HEK293 (cell line): ENCODE measurements around the gene SPECC1L.

ENCODE experiments used
- CTCF ChIA-PET: fragments of 350-600 bp; formaldehyde crosslinking; extraction: SDS; loops from one replicate; lab custom pipeline; 2021; ENCODE audit warnings: antibody characterized with exemption; lab: Yijun Ruan, JAX
- POLR2A ChIA-PET: fragments of 300-600 bp; formaldehyde crosslinking; extraction: SDS; loops from one replicate; lab custom pipeline; 2020; ENCODE audit warnings: antibody characterized with exemption, inconsistent platforms; lab: Yijun Ruan, JAX
- H3K27ac ChIP-seq: fragments of 200-500 bp; sonication (Bioruptor generic); 2 replicates; pipeline ENCODE4 v1.5.1; 2014; ENCODE audit warnings: low read depth, low read length, control low read depth, inconsistent platforms; ENCODE audit errors: extremely low read depth
- H3K36me3 ChIP-seq, 2 experiments: fragments of 200-500 bp in 1 of 2; sonication (Bioruptor generic) in 1 of 2; 1 replicate in 1 of 2; 2 replicates in 1 of 2; pipeline ENCODE4 v1.5.1; 2014 to 2017; ENCODE audit warnings: inconsistent platforms in 2 of 2, low read length in 2 of 2; ENCODE audit not compliant: control insufficient read depth in 2 of 2, insufficient read depth in 1 of 2
- H3K4me1 ChIP-seq: fragments of 200-500 bp; sonication (Bioruptor generic); 2 replicates; pipeline ENCODE4 v1.5.1; 2014; ENCODE audit warnings: mild to moderate bottlenecking, low read length, inconsistent platforms; ENCODE audit not compliant: control insufficient read depth, insufficient read depth
- H3K4me3 ChIP-seq: 2 replicates; pipeline ENCODE4 v1.5.1; 2011; ENCODE audit warnings: low read depth, mild to moderate bottlenecking, control low read depth, low read length, moderate library complexity
- H3K9me3 ChIP-seq: fragments of 200-500 bp; sonication (Bioruptor generic); 2 replicates; pipeline ENCODE4 v1.5.1; 2014; ENCODE audit warnings: low read depth, low read length, inconsistent platforms; ENCODE audit not compliant: control insufficient read depth, insufficient read depth
- BCL6B ChIP-seq: fragments of 450-650 bp; formaldehyde crosslinking; IDR thresholded peaks from 2 replicates; pipeline ENCODE4 v1.5.1; 2017; ENCODE audit warnings: missing biosample characterization, missing genetic modification characterization
- HOXA7 ChIP-seq: sonication (generic); formaldehyde crosslinking; IDR thresholded peaks from 2 replicates; pipeline ENCODE4 v1.8.1; 2022; ENCODE audit warnings: missing genetic modification reagents, borderline replicate concordance
- KLF17 ChIP-seq: fragments of 450-650 bp; formaldehyde crosslinking; IDR thresholded peaks from 2 replicates; pipeline ENCODE4 v1.5.1; 2016; ENCODE audit warnings: missing biosample characterization, missing genetic modification characterization
- PRDM1 ChIP-seq: fragments of 450-650 bp; formaldehyde crosslinking; IDR thresholded peaks from 2 replicates; pipeline ENCODE4; 2016; ENCODE audit warnings: missing biosample characterization, missing genetic modification characterization
- PRDM10 ChIP-seq: fragments of 450-650 bp; formaldehyde crosslinking; IDR thresholded peaks from 2 replicates; pipeline ENCODE4 v1.5.1; 2016; ENCODE audit warnings: missing biosample characterization, missing genetic modification characterization
- PRDM2 ChIP-seq: fragments of 450-650 bp; formaldehyde crosslinking; IDR thresholded peaks from 2 replicates; pipeline ENCODE4 v1.5.1; 2016; ENCODE audit warnings: missing biosample characterization, missing genetic modification characterization, borderline replicate concordance
- SALL2 ChIP-seq: fragments of 450-650 bp; formaldehyde crosslinking; IDR thresholded peaks from 2 replicates; pipeline ENCODE4 v1.5.0; 2017; ENCODE audit warnings: missing biosample characterization, mild to moderate bottlenecking, missing genetic modification characterization, borderline replicate concordance
- ZBTB8A ChIP-seq: fragments of 450-650 bp; formaldehyde crosslinking; IDR thresholded peaks from 2 replicates; pipeline ENCODE4 v1.5.1; 2016; ENCODE audit warnings: missing biosample characterization, missing genetic modification characterization
- ZNF10 ChIP-seq: fragments of 450-650 bp; formaldehyde crosslinking; IDR thresholded peaks from 2 replicates; pipeline ENCODE4 v1.5.1; 2017; ENCODE audit warnings: missing biosample characterization, missing genetic modification characterization
- ZNF223 ChIP-seq: fragments of 450-650 bp; formaldehyde crosslinking; IDR thresholded peaks from 2 replicates; pipeline ENCODE4 v1.5.1; 2016; ENCODE audit warnings: missing biosample characterization, missing genetic modification characterization
- ZNF362 ChIP-seq: fragments of 450-650 bp; formaldehyde crosslinking; IDR thresholded peaks from 2 replicates; pipeline ENCODE4 v1.5.1; 2016; ENCODE audit warnings: missing biosample characterization, missing genetic modification characterization
- ZNF488 ChIP-seq: fragments of 450-650 bp; formaldehyde crosslinking; IDR thresholded peaks from 2 replicates; pipeline ENCODE4 v1.5.1; 2016; ENCODE audit warnings: missing biosample characterization, missing genetic modification characterization
- ZNF76 ChIP-seq: fragments of 450-650 bp; formaldehyde crosslinking; IDR thresholded peaks from 2 replicates; pipeline ENCODE4; 2016; ENCODE audit warnings: low read depth, missing biosample characterization, missing genetic modification characterization, borderline replicate concordance
- TF ChIP-seq, protein P1 (sequence below): sonication (generic); formaldehyde crosslinking; IDR thresholded peaks from 2 replicates; pipeline ENCODE4 v1.8.1; 2022; ENCODE audit warnings: mild to moderate bottlenecking, moderate library complexity, missing genetic modification reagents

SPECC1L gene

GRCh38 chr22:24424001-24424900 lies 153.6 kb downstream of the SPECC1L start:
- Histone ChIP-seq H3K27ac (0 out of 2 replicates have a peak overlapping the region, but pooled peaks have one; percentile 9), H3K4me3 (peak overlapping the region; percentile 57), H3K4me1 (no peaks in the 10 kb centered on the region), H3K9me3 (no peaks in the 10 kb centered on the region), H3K36me3 (no peaks in the 10 kb centered on the region)
- CTCF ChIA-PET: interaction anchor here (0.6 to 8.0 kb wide), 14 partner anchors 9 to 98 kb away, joined by 3 to 99 read pairs (median 4); no protein-coding TSS in a partner anchor
- TF ChIP-seq, protein P1, sequence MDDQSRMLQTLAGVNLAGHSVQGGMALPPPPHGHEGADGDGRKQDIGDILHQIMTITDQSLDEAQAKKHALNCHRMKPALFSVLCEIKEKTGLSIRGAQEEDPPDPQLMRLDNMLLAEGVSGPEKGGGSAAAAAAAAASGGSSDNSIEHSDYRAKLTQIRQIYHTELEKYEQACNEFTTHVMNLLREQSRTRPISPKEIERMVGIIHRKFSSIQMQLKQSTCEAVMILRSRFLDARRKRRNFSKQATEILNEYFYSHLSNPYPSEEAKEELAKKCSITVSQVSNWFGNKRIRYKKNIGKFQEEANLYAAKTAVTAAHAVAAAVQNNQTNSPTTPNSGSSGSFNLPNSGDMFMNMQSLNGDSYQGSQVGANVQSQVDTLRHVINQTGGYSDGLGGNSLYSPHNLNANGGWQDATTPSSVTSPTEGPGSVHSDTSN (CRISPR knock-in tag): peak; percentile 29; the same call in 1 of the 2 replicates
- TF ChIP-seq SALL2 (tag by site-specific recombination) (no peak), PRDM2 (tag by site-specific recombination) (no peak), ZNF223 (tag by site-specific recombination) (peak; percentile 82), ZNF76 (tag by site-specific recombination) (peak; percentile 49; the same call in 1 of the 2 replicates)
- POLR2A ChIA-PET: no interaction called here

- ChIA-PET CTCF (interaction anchor here (0.6 to 8.0 kb wide), 6 partner anchors 28 to 105 kb away, joined by 3 to 99 read pairs (median 4); no protein-coding TSS in a partner anchor), POLR2A (no interaction called here)
- H3K27ac ChIP-seq: no peak overlapping the region
- no peaks in the 10 kb centered on the region for H3K4me1 ChIP-seq
- H3K36me3 ChIP-seq: no peaks in the 10 kb centered on the region
- no peak overlapping the region for H3K4me3 ChIP-seq
- no peaks in the 10 kb centered on the region for H3K9me3 ChIP-seq
- TF ChIP-seq ZNF488 (tag by site-specific recombination): no peak
- TF ChIP-seq BCL6B (tag by site-specific recombination): no peak
- TF ChIP-seq ZNF362 (tag by site-specific recombination): no peak
- TF ChIP-seq HOXA7 (CRISPR knock-in tag): no peak
- no peak for TF ChIP-seq ZBTB8A (tag by site-specific recombination)
- no peak for TF ChIP-seq KLF17 (tag by site-specific recombination)
- TF ChIP-seq PRDM10 (tag by site-specific recombination): 0 out of 2 replicates have a peak, but pooled peaks have one; percentile 8
- TF ChIP-seq ZNF10 (tag by site-specific recombination): no peak
- no peak for TF ChIP-seq PRDM1 (tag by site-specific recombination)
Measured at GRCh38 chr22:24424901-24425775, 154.5 kb downstream of the SPECC1L start.
